Measurements from ENCODE around the gene SPDYE17.
"Not testable (repeated sequence)": the region's sequence is repeated elsewhere in the genome, so short reads cannot be mapped to it uniquely, and the experiment has no call there.

The SPDYE17 gene

GRCh38 chr7:76998764-76999450 lies 33.3 kb downstream of the SPDYE17 start:
- DNase-seq, ATAC-seq: not testable (repeated sequence)

GRCh38 chr7:76998285-76998589 lies 33.9 kb downstream of the SPDYE17 start:
- DNase-seq, result no peak
- no peak for ATAC-seq

DNA sequence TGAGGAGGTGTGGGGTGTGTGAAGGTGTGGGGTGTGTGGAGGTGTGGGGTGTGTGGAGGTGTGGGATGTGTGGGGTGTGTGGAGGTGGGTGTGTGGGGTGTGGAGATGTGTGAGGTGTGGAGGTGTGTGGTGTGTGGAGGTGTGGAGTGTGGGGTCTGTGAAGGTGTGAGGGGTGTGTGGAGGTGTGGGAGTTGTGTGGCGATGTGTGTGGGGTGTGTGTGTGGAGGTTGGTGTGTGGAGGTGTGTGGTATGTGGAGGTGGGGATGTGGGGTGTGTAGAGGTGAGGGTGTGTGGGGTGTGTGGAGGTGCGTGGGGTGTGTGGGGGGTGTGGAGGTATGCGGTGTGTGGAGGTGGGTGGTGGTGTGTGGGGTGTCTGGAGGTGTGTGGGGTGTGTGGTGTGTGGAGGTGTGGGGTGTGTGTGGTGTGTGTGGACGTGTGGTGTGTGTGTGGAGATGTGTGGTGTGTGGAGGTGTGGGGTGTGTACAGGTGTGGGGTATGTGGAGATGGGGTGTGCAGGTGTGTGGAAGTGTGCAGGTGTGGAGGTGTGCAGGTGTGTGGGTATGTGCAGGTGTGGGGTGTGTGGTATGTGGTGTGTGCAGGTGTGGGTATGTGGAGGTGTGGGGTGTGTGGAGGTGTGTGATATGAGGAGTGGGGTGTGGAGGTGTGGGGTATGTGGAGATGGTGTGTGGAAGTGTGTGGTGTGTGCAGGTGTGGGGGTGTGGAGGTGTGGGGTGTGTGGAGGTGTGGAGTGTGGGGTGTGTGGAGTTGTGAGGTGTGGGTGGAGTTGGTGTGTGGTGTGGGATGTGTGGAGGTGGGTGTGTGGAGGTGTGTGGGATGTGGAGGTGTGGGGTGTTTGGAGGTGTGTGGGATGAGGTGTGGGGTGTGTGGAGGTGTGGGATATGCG lies 34.5 kb downstream of the SPDYE17 start:
- no peak for ATAC-seq
- DNase-seq, result no peak

- ATAC-seq, result not testable (repeated sequence)
Observed at GRCh38 chr7:76996932-76997331, 35.2 kb downstream of the SPDYE17 start.

GRCh38 chr7:76994286-76994685 lies 37.9 kb downstream of the SPDYE17 start:
- DNase-seq, ATAC-seq: not testable (repeated sequence)

More at GRCh38 chr7:76996932-76997331, 35.2 kb downstream of the SPDYE17 start:
- not testable (repeated sequence) for DNase-seq

DNA sequence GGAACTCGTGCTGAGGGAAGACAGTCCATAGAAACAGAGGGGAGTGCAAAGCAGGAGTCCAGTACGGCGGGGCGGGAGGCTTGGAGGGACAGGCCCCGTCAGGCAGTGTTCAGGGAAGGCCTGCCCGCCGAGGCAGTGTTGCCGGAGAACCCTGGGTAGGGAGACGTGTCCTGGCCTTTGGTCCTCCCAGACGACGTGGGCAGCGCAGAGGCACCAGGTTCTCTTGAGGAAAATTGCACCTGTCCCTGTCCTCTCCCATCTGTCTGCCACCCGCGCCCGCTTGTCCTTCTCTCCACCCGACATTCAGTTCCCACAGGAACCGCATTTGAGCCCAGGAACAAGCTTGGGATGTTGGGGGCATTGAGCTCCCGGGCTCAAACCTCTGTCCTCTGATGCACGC lies 38.3 kb downstream of the SPDYE17 start:
- not testable (repeated sequence) for ATAC-seq, DNase-seq

DNA sequence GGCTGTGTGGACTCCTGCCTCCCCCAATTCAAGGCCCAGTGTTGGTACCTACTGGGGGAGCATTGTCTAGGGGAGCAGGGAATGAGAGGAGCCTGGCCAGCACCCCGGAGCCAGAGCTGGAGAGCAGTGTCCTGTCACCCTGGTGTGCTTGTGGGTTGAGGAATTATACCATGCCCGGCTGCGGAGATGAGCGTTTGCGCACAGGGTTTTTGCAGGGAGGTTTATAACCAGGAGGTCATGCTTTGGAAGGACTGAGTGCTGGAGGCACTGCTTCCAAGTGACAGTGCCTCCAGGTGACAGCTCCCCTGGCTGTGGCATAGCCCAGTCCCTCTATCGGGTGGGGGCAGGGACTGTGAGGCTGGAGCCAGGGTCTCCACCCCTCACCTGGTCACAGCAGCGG lies 39.3 kb downstream of the SPDYE17 start:
- ATAC-seq, DNase-seq: not testable (repeated sequence)

- ATAC-seq, result not testable (repeated sequence)
Observed at GRCh38 chr7:76992204-76992603, 40.0 kb downstream of the SPDYE17 start.

DNA sequence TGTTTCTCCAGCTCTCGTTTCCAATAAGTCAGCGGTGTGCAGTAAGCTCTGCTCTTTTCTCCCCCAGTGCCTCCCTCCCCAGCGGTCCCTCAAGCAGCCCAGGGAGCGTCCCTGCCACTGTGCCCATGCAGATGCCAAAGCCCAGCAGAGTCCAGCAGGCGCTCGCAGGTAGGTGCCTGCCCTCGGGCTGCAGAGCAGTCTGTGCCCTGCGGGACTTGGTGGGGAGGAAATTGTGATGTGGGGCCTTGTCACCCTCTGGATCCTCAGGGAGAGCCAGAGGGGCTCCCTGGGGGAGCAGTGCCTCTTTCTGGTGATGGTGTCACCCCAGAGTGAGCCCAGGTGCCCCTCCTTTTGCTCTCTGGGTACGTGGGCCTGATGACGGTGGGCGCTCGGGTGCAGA lies 42.0 kb downstream of the SPDYE17 start:
- not testable (repeated sequence) for DNase-seq, ATAC-seq

More at GRCh38 chr7:76992204-76992603, 40.0 kb downstream of the SPDYE17 start:
- not testable (repeated sequence) for DNase-seq

DNA sequence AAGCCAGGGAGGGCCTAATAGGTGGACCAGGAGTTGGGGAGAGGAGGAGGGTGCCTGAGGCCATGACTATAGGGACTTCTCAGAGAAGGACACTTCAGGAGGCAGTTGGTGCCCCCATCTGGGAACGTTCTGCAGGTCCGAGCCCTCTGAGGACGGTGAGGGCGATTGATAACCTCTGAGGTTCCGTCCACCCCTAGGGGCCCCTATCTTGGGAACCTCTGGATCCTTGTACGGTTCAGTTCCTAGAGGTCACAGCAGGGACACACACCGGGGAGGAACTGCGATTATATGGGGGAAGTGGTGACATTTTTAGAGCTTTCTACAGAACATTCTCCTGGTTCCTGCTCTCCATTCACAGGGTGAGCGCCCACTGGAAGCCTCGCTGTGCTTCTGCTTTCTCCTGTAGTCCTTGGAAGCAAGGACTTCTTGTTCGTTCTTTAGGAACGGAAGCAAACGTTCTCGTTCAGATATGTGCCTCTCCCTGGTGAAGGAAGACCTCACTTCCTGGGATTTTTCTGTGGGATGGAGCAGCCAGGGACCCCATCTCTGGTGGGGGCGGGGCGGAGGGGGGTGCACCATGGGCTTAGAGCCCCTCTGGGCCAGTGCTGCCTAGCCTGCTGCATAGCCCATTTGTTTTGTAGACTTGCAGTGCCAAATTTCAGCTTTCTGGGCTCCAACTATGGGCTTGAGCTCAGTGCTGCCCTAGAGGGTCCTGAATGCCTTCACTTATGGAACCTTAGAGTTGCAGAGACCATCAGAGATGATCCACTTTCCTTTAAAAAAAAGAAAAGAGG lies 46.0 kb downstream of the SPDYE17 start:
- not testable (repeated sequence) for ATAC-seq, DNase-seq

- DNase-seq, result not testable (repeated sequence)
- peak; percentile 99 for ATAC-seq
Observed at GRCh38 chr7:76984784-76985136, 47.4 kb downstream of the SPDYE17 start.

DNA sequence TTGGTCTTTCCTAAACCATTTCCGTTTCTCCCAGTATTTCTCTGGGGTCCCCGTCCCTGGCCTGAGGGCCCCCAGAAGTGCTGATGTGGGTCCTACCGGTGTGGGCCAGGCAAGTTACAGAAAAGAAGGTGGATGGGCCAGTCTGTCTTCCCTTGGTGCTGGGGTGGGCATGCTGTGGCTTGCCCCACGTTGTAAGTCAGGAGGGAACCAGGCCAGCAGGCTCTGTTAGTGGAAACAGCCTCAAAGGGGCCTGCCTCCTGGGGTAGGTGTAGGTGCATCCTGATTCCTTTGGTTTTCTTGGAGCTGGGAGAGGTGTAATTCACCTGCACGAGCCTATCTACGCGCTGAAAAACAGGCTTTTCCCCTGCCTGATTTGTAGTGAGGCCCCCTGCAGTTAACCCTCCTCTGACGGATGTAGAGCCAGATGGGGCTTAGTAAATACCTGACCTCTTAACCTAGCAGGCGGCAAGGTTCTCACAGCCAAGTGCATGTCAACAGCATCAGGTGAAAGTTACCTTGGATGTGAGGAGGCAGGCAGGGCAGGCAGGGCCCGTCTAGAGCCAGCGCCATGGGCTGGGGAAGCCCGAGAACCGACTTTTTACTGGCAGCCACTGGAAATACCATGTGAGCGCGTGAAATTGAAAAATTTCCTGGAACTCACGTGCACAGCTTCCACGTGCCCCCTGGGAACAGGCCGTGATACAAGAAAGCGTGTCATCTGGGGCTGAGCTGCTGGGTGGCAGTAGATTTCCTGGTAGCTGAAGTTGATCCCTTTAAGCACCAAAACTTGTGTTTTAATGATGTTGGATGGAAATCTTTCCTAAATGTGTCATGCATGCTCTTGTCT lies 48.0 kb downstream of the SPDYE17 start:
- peak; percentile 19 for ATAC-seq
- DNase-seq, result not testable (repeated sequence)

- ATAC-seq, DNase-seq: not testable (repeated sequence)
Observed at GRCh38 chr7:76983333-76983732, 48.8 kb downstream of the SPDYE17 start.

GRCh38 chr7:76982501-76982900 lies 49.7 kb downstream of the SPDYE17 start:
- not testable (repeated sequence) for DNase-seq, ATAC-seq

DNA sequence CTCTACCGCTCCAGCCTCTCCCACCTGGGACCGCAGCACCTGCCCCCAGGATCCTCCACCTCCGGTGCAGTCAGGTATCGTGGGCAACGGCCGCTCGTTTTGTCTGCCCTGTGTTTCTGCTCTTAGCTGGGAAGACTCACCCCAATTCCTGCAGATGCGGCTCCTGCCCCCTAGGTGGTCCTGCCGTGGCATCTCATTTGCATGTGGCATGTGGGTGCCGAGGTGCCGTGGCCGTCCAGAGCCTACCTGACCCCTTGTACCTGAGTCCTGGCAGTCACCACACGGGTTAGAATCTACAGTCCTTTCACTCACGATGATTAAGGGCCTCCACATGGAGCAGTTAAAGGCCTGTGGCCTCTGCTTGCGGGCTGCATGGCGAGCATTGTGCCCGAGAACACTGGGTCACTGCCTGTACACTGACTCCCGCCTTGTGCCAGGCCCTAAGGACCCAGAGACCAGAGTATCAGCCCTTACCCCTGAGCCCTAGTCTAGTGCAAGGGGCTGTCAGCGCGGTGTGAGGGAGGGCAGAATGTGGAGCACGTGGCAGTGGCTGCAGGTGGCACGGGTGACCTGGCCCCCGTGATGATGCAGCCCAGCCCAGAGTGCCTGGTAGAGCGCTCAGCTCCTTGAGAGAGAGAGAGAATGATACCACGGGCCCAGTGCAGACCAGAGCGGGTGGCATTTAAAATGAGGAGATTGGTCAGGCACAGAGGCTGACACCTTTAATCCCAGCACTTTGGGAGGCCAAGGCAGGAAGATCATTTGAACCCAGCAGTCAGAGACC lies 50.8 kb downstream of the SPDYE17 start:
- not testable (repeated sequence) for ATAC-seq, DNase-seq

GRCh38 chr7:76980576-76980975 lies 51.6 kb downstream of the SPDYE17 start:
- DNase-seq, ATAC-seq: not testable (repeated sequence)

DNA sequence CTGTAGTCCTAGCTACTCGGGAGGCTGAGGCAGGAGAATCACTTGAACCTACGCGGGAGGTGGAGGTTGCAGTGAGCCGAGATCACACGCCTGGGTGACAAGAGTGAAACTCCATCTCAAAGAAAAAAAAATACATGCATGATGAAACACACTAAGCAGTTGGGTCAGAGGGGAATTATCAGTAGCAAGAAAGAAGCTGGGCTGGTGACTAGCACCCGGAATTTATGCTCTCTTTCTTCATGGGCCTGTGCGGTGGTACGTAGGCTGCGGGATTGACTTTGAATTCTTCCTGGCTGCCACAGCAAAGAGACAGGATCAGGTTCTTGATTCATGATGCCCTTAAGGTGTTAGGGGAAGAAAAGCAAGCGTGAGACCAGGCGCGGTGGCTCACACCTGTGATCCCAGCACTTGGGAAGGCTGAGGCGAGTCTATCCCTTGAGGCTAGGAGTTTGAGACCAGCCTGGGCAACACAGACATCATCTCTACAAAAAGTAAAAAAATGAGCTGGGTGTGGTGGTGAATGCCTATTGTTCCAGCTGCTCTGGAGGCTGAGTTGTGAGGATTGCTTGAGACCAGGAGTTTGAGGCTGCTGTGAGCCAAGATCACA lies 54.3 kb downstream of the SPDYE17 start:
- not testable (repeated sequence) for DNase-seq, ATAC-seq

- ATAC-seq, DNase-seq: not testable (repeated sequence)
Observed at GRCh38 chr7:76974793-76975579, 57.2 kb downstream of the SPDYE17 start.

DNA sequence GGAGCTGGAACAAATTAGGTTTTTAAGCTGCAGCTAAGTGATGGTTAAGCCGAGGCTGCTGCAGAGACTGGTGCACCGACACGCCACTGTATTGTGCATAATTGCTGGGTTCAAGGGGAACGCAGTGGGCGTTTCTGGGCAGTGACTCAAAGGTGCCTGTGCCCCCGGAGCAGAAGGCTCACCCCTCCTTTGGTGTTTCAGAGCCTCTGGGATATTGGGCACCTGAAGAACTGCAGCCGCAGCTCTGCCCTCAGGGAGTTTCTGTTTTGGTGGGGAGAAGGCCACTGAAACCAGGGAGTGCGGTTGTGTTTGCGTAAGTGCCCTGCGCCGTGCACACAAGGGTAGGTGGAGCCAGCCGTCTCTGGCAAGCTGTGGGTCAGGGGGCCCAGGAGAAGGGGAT lies 57.8 kb downstream of the SPDYE17 start:
- peak; percentile 34 for ATAC-seq
- not testable (repeated sequence) for DNase-seq
